Colonic mucosa (tissue), 4 donors: Measurements from ENCODE around the gene BCL11B. TPM values are rescaled to one million over a fixed set of nuclear protein-coding genes. Genes with fewer than 3 reads are reported as not detected.

Experiments used
- DNase-seq: peaks from one replicate; pipeline ENCODE4 v3.0.0-alpha.2; 2020
- H3K27ac ChIP-seq: fragments of 200-600 bp; one replicate; pipeline ENCODE4 v1.8.0; 2021
- H3K27me3 ChIP-seq: fragments of 200-600 bp; one replicate; pipeline ENCODE4 v1.8.0; 2021
- H3K36me3 ChIP-seq: fragments of 200-600 bp; one replicate; pipeline ENCODE4 v1.8.0; 2021
- H3K4me1 ChIP-seq: fragments of 200-600 bp; one replicate; pipeline ENCODE4 v1.8.0; 2021; ENCODE audit warnings: mild to moderate bottlenecking
- H3K4me3 ChIP-seq: fragments of 200-600 bp; one replicate; pipeline ENCODE4 v1.8.0; 2021
- H3K9ac ChIP-seq, 2 donors: one replicate each; pipeline ENCODE4 v1.7.0; 2013; ENCODE audit warnings: control low read depth in 2 of 2, low read depth in 2 of 2, low read length in 2 of 2
- H3K9me3 ChIP-seq: fragments of 200-600 bp; one replicate; pipeline ENCODE4 v1.8.0; 2021
- CTCF ChIP-seq: fragments of 200-600 bp; IDR thresholded peaks from one replicate; pipeline ENCODE4 v1.8.0; 2022; ENCODE audit warnings: antibody characterized with exemption, mild to moderate bottlenecking
- intact Hi-C: fragments of 100-400 bp; cut with DNase I; formaldehyde crosslinking; loops from one replicate; pipeline ENCODE4 v1.14.1; 2022
- total RNA-seq, 2 donors: library from RNA; stranded (reverse); fragmentation: NEBNext Ultra II Directional in 1 of 2; extraction: Animal tissue kit (Norgen Biotek cat#: 25700) in 1 of 2; gene quantifications; one replicate each; pipeline ENCODE4 v1.2.1, GENCODE V29; 2021
- donor health status: healthy.
- donor health status: DM: no; HTN: no; CAD: no.
- donor health status: DM: no; HTN: no; CAD: no.

Gene BCL11B
- total RNA-seq, 2 donors from 2014 or later, result 5.6 to 10.4 TPM

GRCh38 chr14:99194136-99194535 is 77.9 kb downstream of the BCL11B start:
- Histone ChIP-seq H3K9me3 (no peaks in the 10 kb centered on the region), H3K27ac (no peak overlapping the region), H3K4me3 (no peak overlapping the region), H3K27me3 (no peaks in the 10 kb centered on the region), H3K9ac (no peak overlapping the region), H3K36me3 (no peaks in the 10 kb centered on the region), H3K4me1 (no peaks in the 10 kb centered on the region)
- no peak for DNase-seq
- TF ChIP-seq CTCF, result no peak
- intact Hi-C loops, result no loop called here

- no peak for DNase-seq
- H3K36me3 ChIP-seq, result no peaks in the 10 kb centered on the region
- H3K27me3 ChIP-seq, result no peaks in the 10 kb centered on the region
- H3K27ac ChIP-seq, result no peak overlapping the region
- H3K4me1 ChIP-seq, result no peaks in the 10 kb centered on the region
- intact Hi-C loops, result no loop called here
- no peak overlapping the region for H3K4me3 ChIP-seq
- no peak for TF ChIP-seq CTCF
- no peak overlapping the region for H3K9ac ChIP-seq
- H3K9me3 ChIP-seq, result no peaks in the 10 kb centered on the region
These were observed 79.2 kb downstream of the BCL11B start for GRCh38 chr14:99192830-99193229.

GRCh38 chr14:99192028-99192621 is 79.9 kb downstream of the BCL11B start:
- Histone ChIP-seq H3K9me3 (no peaks in the 10 kb centered on the region), H3K27me3 (no peaks in the 10 kb centered on the region), H3K27ac (no peak overlapping the region), H3K4me3 (peak overlapping the region; percentile 9), H3K9ac (peak overlapping the region in 1 of 2 donors; percentile 43), H3K4me1 (no peaks in the 10 kb centered on the region), H3K36me3 (no peaks in the 10 kb centered on the region)
- no peak for TF ChIP-seq CTCF
- intact Hi-C loops, result no loop called here
- peak; percentile 36 for DNase-seq

GRCh38 chr14:99191395-99192027 is 80.5 kb downstream of the BCL11B start:
- Histone ChIP-seq H3K4me3 (no peak overlapping the region), H3K27ac (no peak overlapping the region), H3K27me3 (no peaks in the 10 kb centered on the region), H3K4me1 (no peaks in the 10 kb centered on the region), H3K9me3 (no peaks in the 10 kb centered on the region), H3K9ac (peak overlapping the region in 1 of 2 donors; percentile 43), H3K36me3 (no peaks in the 10 kb centered on the region)
- intact Hi-C loops, result no loop called here
- no peak for DNase-seq
- TF ChIP-seq CTCF, result no peak

GRCh38 chr14:99190696-99191394 is 81.2 kb downstream of the BCL11B start:
- Histone ChIP-seq H3K4me1 (no peaks in the 10 kb centered on the region), H3K27me3 (no peaks in the 10 kb centered on the region), H3K9ac (no peak overlapping the region), H3K4me3 (no peak overlapping the region), H3K9me3 (no peaks in the 10 kb centered on the region), H3K36me3 (no peaks in the 10 kb centered on the region), H3K27ac (no peak overlapping the region)
- intact Hi-C loops, result no loop called here
- DNase-seq, result no peak
- TF ChIP-seq CTCF, result no peak
